ENCODE results near the gene CBX6.

GRCh38 chr22:38862375-38863329, 9.4 kb downstream of the CBX6 start:
- TF ChIP-seq, protein P1, sequence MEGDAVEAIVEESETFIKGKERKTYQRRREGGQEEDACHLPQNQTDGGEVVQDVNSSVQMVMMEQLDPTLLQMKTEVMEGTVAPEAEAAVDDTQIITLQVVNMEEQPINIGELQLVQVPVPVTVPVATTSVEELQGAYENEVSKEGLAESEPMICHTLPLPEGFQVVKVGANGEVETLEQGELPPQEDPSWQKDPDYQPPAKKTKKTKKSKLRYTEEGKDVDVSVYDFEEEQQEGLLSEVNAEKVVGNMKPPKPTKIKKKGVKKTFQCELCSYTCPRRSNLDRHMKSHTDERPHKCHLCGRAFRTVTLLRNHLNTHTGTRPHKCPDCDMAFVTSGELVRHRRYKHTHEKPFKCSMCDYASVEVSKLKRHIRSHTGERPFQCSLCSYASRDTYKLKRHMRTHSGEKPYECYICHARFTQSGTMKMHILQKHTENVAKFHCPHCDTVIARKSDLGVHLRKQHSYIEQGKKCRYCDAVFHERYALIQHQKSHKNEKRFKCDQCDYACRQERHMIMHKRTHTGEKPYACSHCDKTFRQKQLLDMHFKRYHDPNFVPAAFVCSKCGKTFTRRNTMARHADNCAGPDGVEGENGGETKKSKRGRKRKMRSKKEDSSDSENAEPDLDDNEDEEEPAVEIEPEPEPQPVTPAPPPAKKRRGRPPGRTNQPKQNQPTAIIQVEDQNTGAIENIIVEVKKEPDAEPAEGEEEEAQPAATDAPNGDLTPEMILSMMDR (IDR thresholded peaks at IDR 0.05): no peak
- TF ChIP-seq POLR2A (IDR thresholded peaks at IDR 0.05): no peak
